Thyroid gland (tissue), 4 donors: ENCODE measurements around the gene TPPP2. TPM values are rescaled to one million over a fixed set of nuclear protein-coding genes. Genes with fewer than 3 reads are reported as not detected.

Experiments
- DNase-seq, 2 donors: peaks; one replicate each; pipeline ENCODE4 v3.0.0-alpha.2; 2019
- H3K27ac ChIP-seq, 3 donors: fragments of 200-600 bp; sonication (generic); 1 replicate in 2 of 3; 2 replicates in 1 of 3; pipeline ENCODE4 v1.5.1; 2016 to 2019; ENCODE audit warnings: mild to moderate bottlenecking in 1 of 3, moderate library complexity in 1 of 3
- H3K27me3 ChIP-seq: fragments of 200-600 bp; sonication (generic); one replicate; pipeline ENCODE4 v1.5.1; 2019
- H3K36me3 ChIP-seq, 2 donors: fragments of 200-600 bp; sonication (generic); one replicate each; pipeline ENCODE4 v1.5.1; 2016 to 2019
- H3K4me1 ChIP-seq, 2 donors: fragments of 200-600 bp; sonication (generic); one replicate each; pipeline ENCODE4 v1.5.1; 2017 to 2019
- H3K4me3 ChIP-seq, 3 donors: fragments of 200-600 bp; sonication (generic); replicated peaks in 1 of 3; 1 replicate in 2 of 3; 2 replicates in 1 of 3; pipeline ENCODE4 v1.5.1; 2016; ENCODE audit warnings: mild to moderate bottlenecking in 1 of 3
- H3K9me3 ChIP-seq: fragments of 200-600 bp; sonication (generic); one replicate; pipeline ENCODE4 v1.5.1; 2017
- CTCF ChIP-seq, 6 experiments: fragments of 200-600 bp in 3 of 6; fragments of 450-650 bp in 3 of 6; sonication (generic) in 3 of 6; IDR thresholded peaks; one replicate each; pipeline ENCODE4 v1.5.1; 2016 to 2019; ENCODE audit warnings: antibody characterized with exemption in 6 of 6, mild to moderate bottlenecking in 2 of 6, inconsistent platforms in 1 of 6, moderate library complexity in 1 of 6
- POLR2A ChIP-seq, 2 donors: fragments of 450-650 bp; IDR thresholded peaks; one replicate each; pipeline ENCODE4 v1.6.1; 2017; ENCODE audit warnings: antibody characterized with exemption in 2 of 2, mild to moderate bottlenecking in 2 of 2, moderate library complexity in 1 of 2
- WGBS, 2 donors: methylation state at CpG; one replicate each; pipeline ENCODE4 v1.1.5; 2017; 5-methylcytosine and 5-hydroxymethylcytosine counted together
- intact Hi-C: fragments of 100-400 bp; cut with DNase I; formaldehyde crosslinking; loops from one replicate; pipeline ENCODE4 v1.15.1; 2023
- total RNA-seq, 4 donors: library from RNA; depleted of rRNA; stranded (reverse); fragments of >200 nt; gene quantifications; one replicate each; pipeline ENCODE4 v1.2.3, GENCODE V29; 2016

Gene TPPP2
- total RNA-seq, 4 donors from 2014 or later: not detected

DNA sequence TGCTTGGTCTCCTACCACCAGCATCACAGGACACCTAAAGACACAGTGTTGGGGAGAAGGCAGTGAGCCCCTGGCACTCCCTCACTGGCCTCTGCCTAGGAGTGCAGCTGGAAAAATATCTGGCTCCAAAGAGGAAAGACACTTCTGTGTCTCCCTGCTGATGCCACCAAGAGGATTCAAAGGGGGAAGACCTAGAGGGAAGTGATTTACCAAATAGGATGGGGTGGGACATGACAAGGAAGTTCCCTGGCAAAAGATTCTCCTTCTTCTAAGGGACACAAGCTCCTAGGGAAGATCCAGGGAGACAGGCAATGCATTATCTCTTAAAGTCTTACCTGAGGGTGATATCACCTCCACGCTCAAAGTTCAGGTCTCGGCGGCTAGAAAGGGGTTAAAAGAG lies 11.2 kb upstream of the TPPP2 start:
- Histone ChIP-seq H3K36me3 (peaks cover 11 to 21% of the 10 kb centered on the region in 2 donors), H3K27ac (no peak overlapping the region), H3K4me3 (no peak overlapping the region), H3K27me3 (no peaks in the 10 kb centered on the region), H3K4me1 (peaks cover 2 to 8% of the 10 kb centered on the region in 2 donors), H3K9me3 (no peaks in the 10 kb centered on the region)
- TF ChIP-seq CTCF (IDR thresholded peaks at IDR 0.05) (no peak), POLR2A (IDR thresholded peaks at IDR 0.05) (no peak)
- intact Hi-C loops: loop anchor here (5.0 kb wide), 1 partner anchor 74 kb away; no protein-coding TSS in a partner anchor
- no peak for DNase-seq
- 96 to 97% methylated on average over 3 of the region's 3 CpGs for WGBS, 2 donors

DNA sequence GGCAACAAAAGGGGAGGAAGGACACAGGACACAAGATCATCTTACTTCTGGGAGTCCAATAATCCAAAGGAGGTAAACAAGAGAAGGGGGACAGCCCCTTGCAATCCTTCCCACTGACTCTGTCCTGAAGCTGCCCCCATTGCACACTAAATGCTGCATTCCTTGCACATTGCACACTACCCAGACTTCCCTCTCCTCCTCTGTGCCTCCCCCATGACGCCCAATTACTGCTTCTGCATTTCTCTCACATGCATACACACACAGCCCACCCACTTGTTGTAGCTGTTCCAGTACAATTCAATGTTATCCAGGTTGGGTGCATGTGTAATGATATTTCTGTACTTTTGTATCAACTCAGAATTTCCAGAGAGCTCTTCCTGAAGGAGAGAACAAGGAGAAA lies 10.7 kb upstream of the TPPP2 start:
- Histone ChIP-seq H3K36me3 (peaks cover 11 to 21% of the 10 kb centered on the region in 2 donors), H3K4me1 (peaks cover 8 to 13% of the 10 kb centered on the region in 2 donors), H3K27me3 (no peaks in the 10 kb centered on the region), H3K27ac (no peak overlapping the region), H3K4me3 (no peak overlapping the region), H3K9me3 (no peaks in the 10 kb centered on the region)
- no peak for DNase-seq
- WGBS, 2 donors: 73 to 81% methylated on average over 1 of the region's 1 CpG
- intact Hi-C loops: loop anchor here (5.0 kb wide), 1 partner anchor 73 kb away; no protein-coding TSS in a partner anchor
- TF ChIP-seq POLR2A (IDR thresholded peaks at IDR 0.05): no peak
- no peak for TF ChIP-seq CTCF (IDR thresholded peaks at IDR 0.05)

GRCh38 chr14:21020977-21021545 lies 9.0 kb upstream of the TPPP2 start:
- no peak for TF ChIP-seq POLR2A (IDR thresholded peaks at IDR 0.05)
- TF ChIP-seq CTCF (IDR thresholded peaks at IDR 0.05): no peak
- intact Hi-C loops: no loop called here

GRCh38 chr14:21022686-21023085 lies 7.3 kb upstream of the TPPP2 start:
- H3K27ac ChIP-seq: peak overlapping the region in 2 of 3 donors; percentile 82 to 94
- peaks cover 11 to 18% of the 10 kb centered on the region in 2 donors for H3K36me3 ChIP-seq
- no peaks in the 10 kb centered on the region for H3K27me3 ChIP-seq
- no peaks in the 10 kb centered on the region for H3K9me3 ChIP-seq
- TF ChIP-seq CTCF (IDR thresholded peaks at IDR 0.05) (no peak), POLR2A (IDR thresholded peaks at IDR 0.05) (no peak)
- H3K4me1 ChIP-seq: peaks cover 8 to 23% of the 10 kb centered on the region in 2 donors
- H3K4me3 ChIP-seq: no peak overlapping the region
- 82 to 87% methylated on average over 5 of the region's 5 CpGs for WGBS, 2 donors
- intact Hi-C loops: no loop called here
- no peak for DNase-seq

More at GRCh38 chr14:21020977-21021545, 9.0 kb upstream of the TPPP2 start:
- H3K27me3 ChIP-seq: no peaks in the 10 kb centered on the region
- whole genome bisulfite sequencing, 2 donors: 85 to 88% methylated on average over 5 of the region's 5 CpGs
- H3K4me1 ChIP-seq: peaks cover 8 to 18% of the 10 kb centered on the region in 2 donors
- DNase-seq: no peak
- H3K4me3 ChIP-seq: no peak overlapping the region
- no peak overlapping the region for H3K27ac ChIP-seq
- peaks cover 11 to 21% of the 10 kb centered on the region in 2 donors for H3K36me3 ChIP-seq
- H3K9me3 ChIP-seq: no peaks in the 10 kb centered on the region

GRCh38 chr14:21023174-21023573 lies 6.8 kb upstream of the TPPP2 start:
- WGBS, 2 donors: 66 to 75% methylated on average over 7 of the region's 7 CpGs
- Histone ChIP-seq H3K4me1 (peaks cover 8 to 23% of the 10 kb centered on the region in 2 donors), H3K9me3 (no peaks in the 10 kb centered on the region), H3K4me3 (peak overlapping the region in 1 of 3 donors; percentile 93), H3K36me3 (peaks cover 11 to 13% of the 10 kb centered on the region in 2 donors), H3K27ac (peak overlapping the region in 2 of 3 donors; percentile 82 to 94), H3K27me3 (no peaks in the 10 kb centered on the region)
- intact Hi-C loops: no loop called here
- TF ChIP-seq CTCF (IDR thresholded peaks at IDR 0.05) (no peak), POLR2A (IDR thresholded peaks at IDR 0.05) (no peak)
- DNase-seq: no peak
